Smooth muscle cell (in vitro differentiated cells): ENCODE data around the gene ACTN4. TPM values are rescaled to one million over a fixed set of nuclear protein-coding genes. Genes with fewer than 3 reads are reported as not detected.

ENCODE experiments used
- DNase-seq: peaks from one replicate; lab custom pipeline; 2025; ENCODE audit not compliant: unreplicated experiment; lab: John Stamatoyannopoulos, UW
- H2AFZ ChIP-seq: fragments of 200-600 bp; sonication (generic); 2 replicates; pipeline ENCODE4 v1.6.0; 2016; ENCODE audit warnings: antibody characterized with exemption, low read depth, mild to moderate bottlenecking
- H3F3A ChIP-seq: fragments of 200-600 bp; sonication (generic); 2 replicates; pipeline ENCODE4 v1.6.0; 2017; ENCODE audit warnings: antibody characterized with exemption, low read depth
- H3K27ac ChIP-seq: fragments of 200-600 bp; sonication (generic); 2 replicates; pipeline ENCODE4 v1.5.1; 2016; ENCODE audit warnings: low read depth, mild to moderate bottlenecking
- H3K27me3 ChIP-seq: fragments of 200-600 bp; sonication (generic); 2 replicates; pipeline ENCODE4 v1.6.1; 2016; ENCODE audit warnings: low read depth, mild to moderate bottlenecking
- H3K36me3 ChIP-seq: fragments of 200-600 bp; sonication (generic); 2 replicates; pipeline ENCODE4 v1.5.1; 2016; ENCODE audit warnings: low read depth
- H3K4me1 ChIP-seq: fragments of 200-600 bp; sonication (generic); 2 replicates; pipeline ENCODE4 v1.5.1; 2016; ENCODE audit warnings: low read depth
- H3K4me2 ChIP-seq: fragments of 200-600 bp; sonication (generic); 2 replicates; pipeline ENCODE4 v1.6.0; 2016; ENCODE audit warnings: mild to moderate bottlenecking
- H3K4me3 ChIP-seq: fragments of 200-600 bp; sonication (generic); 2 replicates; pipeline ENCODE4 v1.5.1; 2016; ENCODE audit warnings: mild to moderate bottlenecking
- H3K79me2 ChIP-seq: fragments of 200-600 bp; sonication (generic); 2 replicates; pipeline ENCODE4 v1.6.0; 2016; ENCODE audit warnings: low read depth, mild to moderate bottlenecking
- H3K9ac ChIP-seq: fragments of 200-600 bp; sonication (generic); 2 replicates; pipeline ENCODE4 v1.6.0; 2016; ENCODE audit warnings: low read depth
- H3K9me3 ChIP-seq: fragments of 200-600 bp; sonication (generic); replicated peaks from 2 replicates; pipeline ENCODE4 v1.5.1; 2016; ENCODE audit warnings: low read depth
- H4K20me1 ChIP-seq: fragments of 200-600 bp; sonication (generic); 2 replicates; pipeline ENCODE4 v1.6.0; 2016; ENCODE audit warnings: low read depth
- WGBS: methylation state at CpG from one replicate; pipeline ENCODE4 v1.1.7; 2016; ENCODE audit warnings: low lambda C conversion rate; 5-methylcytosine and 5-hydroxymethylcytosine counted together
- polyA plus RNA-seq: library from polyadenylated mRNA; unstranded; fragments of >200 nt; fragmentation: Nextera tagmentation; extraction: Ambion mirVana; gene quantifications from 2 replicates; pipeline ENCODE4 v1.2.1, GENCODE V29; 2016
- total RNA-seq: library from RNA; depleted of rRNA; stranded (reverse); fragments of >200 nt; gene quantifications from 2 replicates; pipeline ENCODE4 v1.2.3, GENCODE V29; 2014
- TF ChIP-seq, protein P1 (sequence below): fragments of 200-600 bp; sonication (generic); IDR thresholded peaks from 2 replicates; pipeline ENCODE4 v1.5.1; 2017; ENCODE audit warnings: borderline replicate concordance, mild to moderate bottlenecking, antibody characterized with exemption; ENCODE audit not compliant: insufficient read depth, poor library complexity, severe bottlenecking

ACTN4 gene
- total and polyA plus RNA-seq, 2 experiments from 2014 or later: 53.8 to 311 TPM

DNA sequence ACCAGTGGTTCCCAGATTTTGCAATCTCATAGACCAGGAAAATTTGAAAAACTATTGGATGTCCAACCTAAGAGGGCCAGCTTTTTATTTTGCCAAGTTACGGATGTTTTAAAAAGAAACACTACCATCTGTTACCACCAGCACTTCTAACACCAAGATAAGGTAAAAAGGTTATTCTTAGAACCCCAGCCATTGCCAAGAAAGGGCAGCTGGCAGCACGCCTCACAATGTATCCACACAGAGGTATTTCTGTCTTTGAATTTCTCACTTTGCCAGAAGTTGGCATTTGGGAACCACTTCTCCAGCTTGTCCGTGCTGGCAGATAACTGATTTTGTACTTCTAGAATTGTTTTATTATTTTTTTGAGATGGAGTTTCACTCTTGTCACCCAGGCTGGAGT is 68.1 kb downstream of the ACTN4 start:
- Histone ChIP-seq H3K36me3 (peaks cover 7% of the 10 kb centered on the region), H3K4me1 (no peaks in the 10 kb centered on the region)

GRCh38 chr19:38717051-38717450 is 69.6 kb downstream of the ACTN4 start:
- H2AFZ ChIP-seq: no peak overlapping the region
- peaks cover 31% of the 10 kb centered on the region for H4K20me1 ChIP-seq
- H3K4me1 ChIP-seq: no peaks in the 10 kb centered on the region
- WGBS: 97% methylated on average over 17 of the region's 17 CpGs
- H3K9ac ChIP-seq: no peak overlapping the region
- H3K9me3 ChIP-seq: no peaks in the 10 kb centered on the region
- no peak overlapping the region for H3K4me3 ChIP-seq
- H3K27me3 ChIP-seq: no peaks in the 10 kb centered on the region
- H3K4me2 ChIP-seq: no peak overlapping the region
- no peak for DNase-seq
- no peak overlapping the region for H3K27ac ChIP-seq
- peaks cover 19% of the 10 kb centered on the region for H3K79me2 ChIP-seq
- TF ChIP-seq, protein P1, sequence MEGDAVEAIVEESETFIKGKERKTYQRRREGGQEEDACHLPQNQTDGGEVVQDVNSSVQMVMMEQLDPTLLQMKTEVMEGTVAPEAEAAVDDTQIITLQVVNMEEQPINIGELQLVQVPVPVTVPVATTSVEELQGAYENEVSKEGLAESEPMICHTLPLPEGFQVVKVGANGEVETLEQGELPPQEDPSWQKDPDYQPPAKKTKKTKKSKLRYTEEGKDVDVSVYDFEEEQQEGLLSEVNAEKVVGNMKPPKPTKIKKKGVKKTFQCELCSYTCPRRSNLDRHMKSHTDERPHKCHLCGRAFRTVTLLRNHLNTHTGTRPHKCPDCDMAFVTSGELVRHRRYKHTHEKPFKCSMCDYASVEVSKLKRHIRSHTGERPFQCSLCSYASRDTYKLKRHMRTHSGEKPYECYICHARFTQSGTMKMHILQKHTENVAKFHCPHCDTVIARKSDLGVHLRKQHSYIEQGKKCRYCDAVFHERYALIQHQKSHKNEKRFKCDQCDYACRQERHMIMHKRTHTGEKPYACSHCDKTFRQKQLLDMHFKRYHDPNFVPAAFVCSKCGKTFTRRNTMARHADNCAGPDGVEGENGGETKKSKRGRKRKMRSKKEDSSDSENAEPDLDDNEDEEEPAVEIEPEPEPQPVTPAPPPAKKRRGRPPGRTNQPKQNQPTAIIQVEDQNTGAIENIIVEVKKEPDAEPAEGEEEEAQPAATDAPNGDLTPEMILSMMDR: no peak
- H3F3A ChIP-seq: peaks cover 9% of the 10 kb centered on the region
- peaks cover 7% of the 10 kb centered on the region for H3K36me3 ChIP-seq

More for the DNA sequence above, 68.1 kb downstream of the ACTN4 start:
- peaks cover 15% of the 10 kb centered on the region for H3K79me2 ChIP-seq
- no peak for DNase-seq
- H2AFZ ChIP-seq: no peak overlapping the region
- H3K4me2 ChIP-seq: no peak overlapping the region
- no peak overlapping the region for H3K9ac ChIP-seq
- H3F3A ChIP-seq: peaks cover 9% of the 10 kb centered on the region
- TF ChIP-seq, protein P1: no peak
- peaks cover 30% of the 10 kb centered on the region for H4K20me1 ChIP-seq
- H3K4me3 ChIP-seq: no peak overlapping the region
- no peaks in the 10 kb centered on the region for H3K27me3 ChIP-seq
- 97% methylated on average over 3 of the region's 3 CpGs for WGBS
- no peak overlapping the region for H3K27ac ChIP-seq
- H3K9me3 ChIP-seq: no peaks in the 10 kb centered on the region

GRCh38 chr19:38717855-38718254 is 70.4 kb downstream of the ACTN4 start:
- Histone ChIP-seq H3K79me2 (peaks cover 19% of the 10 kb centered on the region), H3F3A (peaks cover 9% of the 10 kb centered on the region), H3K4me2 (no peak overlapping the region), H4K20me1 (peaks cover 32% of the 10 kb centered on the region), H3K27ac (no peak overlapping the region), H3K9me3 (no peaks in the 10 kb centered on the region), H3K4me1 (no peaks in the 10 kb centered on the region), H3K9ac (no peak overlapping the region), H3K4me3 (no peak overlapping the region), H2AFZ (no peak overlapping the region), H3K27me3 (no peaks in the 10 kb centered on the region), H3K36me3 (peaks cover 6% of the 10 kb centered on the region)
- TF ChIP-seq, protein P1: no peak
- no peak for DNase-seq
- 97% methylated on average over 11 of the region's 11 CpGs for WGBS
